ENCODE measurements around the gene WSCD1.

GRCh38 chr17:6059406-6059805, 10.8 kb upstream of the WSCD1 start:
- TF ChIP-seq POLR2A (IDR thresholded peaks at IDR 0.05) (no peak), CTCF (IDR thresholded peaks at IDR 0.05) (no peak)

All from testis (tissue), 2 donors.